ENCODE data around the gene INF2.

INF2 gene

DNA sequence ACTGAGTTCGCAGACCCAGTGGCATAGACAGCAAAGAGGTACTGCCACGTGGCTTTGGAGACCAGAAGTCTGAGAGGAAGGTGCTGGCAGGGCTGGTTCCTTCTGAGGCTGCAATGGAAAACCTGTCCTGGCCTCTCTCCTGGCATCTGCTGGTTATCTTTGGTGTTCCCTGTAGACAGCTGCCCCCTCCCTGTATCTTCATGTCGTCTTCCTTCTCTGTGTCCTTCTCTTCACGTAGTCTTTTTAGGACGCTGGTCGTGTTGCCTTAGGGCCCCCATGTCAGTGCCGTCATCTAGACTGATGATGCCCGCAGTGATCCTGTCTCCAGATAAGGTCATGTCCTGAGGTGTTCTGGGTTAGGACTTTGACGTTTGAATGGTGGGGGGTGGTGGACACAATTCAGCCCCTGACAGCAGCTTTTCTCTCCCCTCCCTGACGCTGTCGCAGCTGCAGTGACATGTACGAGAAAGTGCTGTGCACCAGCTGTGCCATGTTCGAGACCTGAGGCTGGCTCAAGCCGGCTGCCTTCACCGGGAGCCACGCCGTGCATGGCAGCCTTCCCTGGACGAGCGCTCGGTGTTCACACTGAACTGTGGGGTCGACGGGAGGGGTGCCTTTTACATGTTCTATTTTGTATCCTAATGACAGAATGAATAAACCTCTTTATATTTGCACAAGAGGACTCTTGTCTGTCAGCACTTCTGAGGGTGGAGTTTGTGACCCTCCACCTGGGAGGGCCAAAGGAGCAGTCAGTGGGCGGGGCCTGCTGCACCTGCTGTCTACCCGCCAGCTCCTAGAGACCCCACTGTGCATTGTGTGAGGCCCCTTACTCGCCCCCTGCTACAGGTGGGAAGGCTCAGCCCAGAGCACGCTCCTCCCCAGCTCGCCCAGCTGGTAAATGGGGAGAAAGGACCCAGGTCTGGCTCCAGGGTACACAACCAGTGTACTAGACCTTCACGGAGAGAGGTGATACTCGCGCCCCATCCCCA lies 69.9 kb downstream of the INF2 start:
- H4K91ac ChIP-seq (ENCODE audit: low read length) = no peak overlapping the region
- DNase-seq = no peak
- no peaks in the 10 kb centered on the region for H3K9me3 ChIP-seq (ENCODE audit: control insufficient read depth, low read length)
- H2BK5ac ChIP-seq (ENCODE audit: low read depth, low read length, poor library complexity, severe bottlenecking) = no peak overlapping the region
- H3K4me1 ChIP-seq (ENCODE audit: control insufficient read depth, insufficient read depth, low read depth, low read length) = peaks cover 15% of the 10 kb centered on the region
- no peak overlapping the region for H3K4me3 ChIP-seq (ENCODE audit: insufficient read depth in 1 of 2, low read depth in 1 of 2, low read length in 2 of 2)
- no peak overlapping the region for H3K27ac ChIP-seq (ENCODE audit: low read length, poor library complexity, severe bottlenecking)
- H3K23ac ChIP-seq (ENCODE audit: low read length in 2 of 2) = no peak overlapping the region
- H3K4ac ChIP-seq (ENCODE audit: low read depth in 1 of 2, low read length in 2 of 2) = no peak overlapping the region
- H3K27me3 ChIP-seq (ENCODE audit: control insufficient read depth in 1 of 2, insufficient read depth in 1 of 2, low read length in 2 of 2) = no peaks in the 10 kb centered on the region
- H4K8ac ChIP-seq (ENCODE audit: low read length) = no peak overlapping the region
- 96% methylated on average over 25 of the region's 30 CpGs for WGBS
- no peak overlapping the region for H3K18ac ChIP-seq (ENCODE audit: low read depth in 1 of 2, low read length in 2 of 2)
- H2AK5ac ChIP-seq (ENCODE audit: low read length, severe bottlenecking) = no peak overlapping the region
- peaks cover 50% of the 10 kb centered on the region for H3K79me1 ChIP-seq (replicated peaks; ENCODE audit: low read length, poor library complexity, severe bottlenecking)
- H2BK15ac ChIP-seq (ENCODE audit: low read depth, poor library complexity, severe bottlenecking) = no peak overlapping the region
- no peak overlapping the region for H2BK120ac ChIP-seq (ENCODE audit: low read depth, low read length)
- no peak overlapping the region for H3K14ac ChIP-seq (ENCODE audit: low read length in 2 of 2)
- H2AFZ ChIP-seq (ENCODE audit: low read depth, low read length) = no peak overlapping the region
- no peak overlapping the region for H3K9ac ChIP-seq (ENCODE audit: low read length)
- peaks cover 66 to 67% of the 10 kb centered on the region in 2 experiments for H3K36me3 ChIP-seq (ENCODE audit: control insufficient read depth in 1 of 2, insufficient read depth in 2 of 2, low read depth in 1 of 2, low read length in 2 of 2)
- no peak overlapping the region for H3K4me2 ChIP-seq (ENCODE audit: low read length, poor library complexity, severe bottlenecking)
- H2BK12ac ChIP-seq (ENCODE audit: low read length in 2 of 2) = no peak overlapping the region

- no peak overlapping the region for H2AFZ ChIP-seq (ENCODE audit: low read depth, low read length)
- no peak overlapping the region for H3K4me2 ChIP-seq (ENCODE audit: low read length, poor library complexity, severe bottlenecking)
- H4K8ac ChIP-seq (ENCODE audit: low read length) = no peak overlapping the region
- H3K4me3 ChIP-seq (ENCODE audit: insufficient read depth in 1 of 2, low read depth in 1 of 2, low read length in 2 of 2) = no peak overlapping the region
- peaks cover 15% of the 10 kb centered on the region for H3K4me1 ChIP-seq (ENCODE audit: control insufficient read depth, insufficient read depth, low read depth, low read length)
- no peak overlapping the region for H3K23ac ChIP-seq (ENCODE audit: low read length in 2 of 2)
- H3K79me1 ChIP-seq (replicated peaks; ENCODE audit: low read length, poor library complexity, severe bottlenecking) = peaks cover 9% of the 10 kb centered on the region
- H3K9ac ChIP-seq (ENCODE audit: low read length) = no peak overlapping the region
- H2AK5ac ChIP-seq (ENCODE audit: low read length, severe bottlenecking) = no peak overlapping the region
- peaks cover 22 to 26% of the 10 kb centered on the region in 2 experiments for H3K36me3 ChIP-seq (ENCODE audit: control insufficient read depth in 1 of 2, insufficient read depth in 2 of 2, low read depth in 1 of 2, low read length in 2 of 2)
- no peak for DNase-seq
- no peaks in the 10 kb centered on the region for H3K27me3 ChIP-seq (ENCODE audit: control insufficient read depth in 1 of 2, insufficient read depth in 1 of 2, low read length in 2 of 2)
- H3K14ac ChIP-seq (ENCODE audit: low read length in 2 of 2) = no peak overlapping the region
- no peak overlapping the region for H3K4ac ChIP-seq (ENCODE audit: low read depth in 1 of 2, low read length in 2 of 2)
- no peak overlapping the region for H2BK15ac ChIP-seq (ENCODE audit: low read depth, poor library complexity, severe bottlenecking)
- no peak overlapping the region for H2BK12ac ChIP-seq (ENCODE audit: low read length in 2 of 2)
- WGBS = 100% methylated on average over 3 of the region's 3 CpGs
- no peak overlapping the region for H2BK5ac ChIP-seq (ENCODE audit: low read depth, low read length, poor library complexity, severe bottlenecking)
- no peak overlapping the region for H2BK120ac ChIP-seq (ENCODE audit: low read depth, low read length)
- H3K18ac ChIP-seq (ENCODE audit: low read depth in 1 of 2, low read length in 2 of 2) = no peak overlapping the region
- no peak overlapping the region for H4K91ac ChIP-seq (ENCODE audit: low read length)
- H3K9me3 ChIP-seq (ENCODE audit: control insufficient read depth, low read length) = no peaks in the 10 kb centered on the region
- H3K27ac ChIP-seq (ENCODE audit: low read length, poor library complexity, severe bottlenecking) = no peak overlapping the region
These were observed 76.1 kb downstream of the INF2 start for GRCh38 chr14:104765517-104765916.

- no peak overlapping the region for H3K27ac ChIP-seq (ENCODE audit: low read length, poor library complexity, severe bottlenecking)
- no peaks in the 10 kb centered on the region for H3K9me3 ChIP-seq (ENCODE audit: control insufficient read depth, low read length)
- H3K79me1 ChIP-seq (replicated peaks; ENCODE audit: low read length, poor library complexity, severe bottlenecking) = peaks cover under 1% of the 10 kb centered on the region
- no peak overlapping the region for H3K23ac ChIP-seq (ENCODE audit: low read length in 2 of 2)
- H2BK5ac ChIP-seq (ENCODE audit: low read depth, low read length, poor library complexity, severe bottlenecking) = no peak overlapping the region
- no peak overlapping the region for H2AK5ac ChIP-seq (ENCODE audit: low read length, severe bottlenecking)
- no peak overlapping the region for H2BK12ac ChIP-seq (ENCODE audit: low read length in 2 of 2)
- WGBS = 90% methylated on average over 2 of the region's 4 CpGs
- no peak overlapping the region for H3K9ac ChIP-seq (ENCODE audit: low read length)
- no peak overlapping the region for H4K8ac ChIP-seq (ENCODE audit: low read length)
- H3K4ac ChIP-seq (ENCODE audit: low read depth in 1 of 2, low read length in 2 of 2) = no peak overlapping the region
- no peak for DNase-seq
- H3K4me3 ChIP-seq (ENCODE audit: insufficient read depth in 1 of 2, low read depth in 1 of 2, low read length in 2 of 2) = no peak overlapping the region
- H2AFZ ChIP-seq (ENCODE audit: low read depth, low read length) = no peak overlapping the region
- H4K91ac ChIP-seq (ENCODE audit: low read length) = no peak overlapping the region
- H3K18ac ChIP-seq (ENCODE audit: low read depth in 1 of 2, low read length in 2 of 2) = no peak overlapping the region
- peaks cover 10% of the 10 kb centered on the region for H3K4me1 ChIP-seq (ENCODE audit: control insufficient read depth, insufficient read depth, low read depth, low read length)
- no peak overlapping the region for H2BK15ac ChIP-seq (ENCODE audit: low read depth, poor library complexity, severe bottlenecking)
- H3K27me3 ChIP-seq (ENCODE audit: control insufficient read depth in 1 of 2, insufficient read depth in 1 of 2, low read length in 2 of 2) = no peaks in the 10 kb centered on the region
- no peak overlapping the region for H2BK120ac ChIP-seq (ENCODE audit: low read depth, low read length)
- H3K36me3 ChIP-seq (ENCODE audit: control insufficient read depth in 1 of 2, insufficient read depth in 2 of 2, low read depth in 1 of 2, low read length in 2 of 2) = peaks cover 24 to 26% of the 10 kb centered on the region in 2 experiments
- H3K4me2 ChIP-seq (ENCODE audit: low read length, poor library complexity, severe bottlenecking) = no peak overlapping the region
- H3K14ac ChIP-seq (ENCODE audit: low read length in 2 of 2) = no peak overlapping the region
These were observed 76.9 kb downstream of the INF2 start for GRCh38 chr14:104766256-104766862.

Measured in mesenchymal stem cell (in vitro differentiated cells and primary cell).